Suprapubic skin (tissue), 4 donors: ENCODE measurements around the gene CFAP74. TPM values are rescaled to one million over a fixed set of nuclear protein-coding genes. Genes with fewer than 3 reads are reported as not detected.

Source experiments
- DNase-seq, 2 donors: peaks; one replicate each; pipeline ENCODE4 v3.0.0-alpha.2; 2019; ENCODE audit warnings: low spot score in 2 of 2
- H3K27ac ChIP-seq: fragments of 200-600 bp; sonication (generic); one replicate; pipeline ENCODE4 v1.5.1; 2019
- H3K27me3 ChIP-seq: fragments of 200-600 bp; sonication (generic); one replicate; pipeline ENCODE4 v1.5.1; 2019
- H3K36me3 ChIP-seq: fragments of 200-600 bp; sonication (generic); one replicate; pipeline ENCODE4 v1.5.1; 2019
- H3K4me1 ChIP-seq: fragments of 200-600 bp; sonication (generic); one replicate; pipeline ENCODE4 v1.5.1; 2019
- H3K4me3 ChIP-seq: fragments of 200-600 bp; sonication (generic); one replicate; pipeline ENCODE4 v1.5.1; 2019; ENCODE audit warnings: mild to moderate bottlenecking
- H3K9me3 ChIP-seq: fragments of 200-600 bp; sonication (generic); one replicate; pipeline ENCODE4 v1.5.1; 2019
- EP300 ChIP-seq: sonication (generic); formaldehyde crosslinking; IDR thresholded peaks from one replicate; pipeline ENCODE4 v1.6.1; 2017; ENCODE audit warnings: antibody characterized with exemption
- POLR2A ChIP-seq, 2 donors: fragments of 450-650 bp; IDR thresholded peaks; one replicate each; pipeline ENCODE4 v1.6.1; 2017; ENCODE audit warnings: antibody characterized with exemption in 2 of 2, mild to moderate bottlenecking in 2 of 2, moderate library complexity in 2 of 2
- POLR2AphosphoS5 ChIP-seq, 3 donors: sonication (generic); formaldehyde crosslinking; IDR thresholded peaks; one replicate each; pipeline ENCODE4 v1.6.1; 2017; ENCODE audit warnings: antibody characterized with exemption in 3 of 3
- WGBS: methylation state at CpG from one replicate; pipeline ENCODE4 v1.1.5; 2018; 5-methylcytosine and 5-hydroxymethylcytosine counted together
- total RNA-seq, 4 donors: library from RNA; depleted of rRNA; stranded (reverse); fragments of >200 nt; gene quantifications; one replicate each; pipeline ENCODE4 v1.1.0, GENCODE V29; 2016
- TF ChIP-seq, protein P1 (sequence below), 2 donors: fragments of 200-600 bp in 1 of 2; fragments of 450-650 bp in 1 of 2; sonication (generic) in 1 of 2; IDR thresholded peaks; one replicate each; pipeline ENCODE4 v1.5.1; 2016 to 2019; ENCODE audit warnings: antibody characterized with exemption in 2 of 2, mild to moderate bottlenecking in 1 of 2, moderate library complexity in 1 of 2

CFAP74 gene
- total RNA-seq, 4 donors from 2014 or later = not detected

DNA sequence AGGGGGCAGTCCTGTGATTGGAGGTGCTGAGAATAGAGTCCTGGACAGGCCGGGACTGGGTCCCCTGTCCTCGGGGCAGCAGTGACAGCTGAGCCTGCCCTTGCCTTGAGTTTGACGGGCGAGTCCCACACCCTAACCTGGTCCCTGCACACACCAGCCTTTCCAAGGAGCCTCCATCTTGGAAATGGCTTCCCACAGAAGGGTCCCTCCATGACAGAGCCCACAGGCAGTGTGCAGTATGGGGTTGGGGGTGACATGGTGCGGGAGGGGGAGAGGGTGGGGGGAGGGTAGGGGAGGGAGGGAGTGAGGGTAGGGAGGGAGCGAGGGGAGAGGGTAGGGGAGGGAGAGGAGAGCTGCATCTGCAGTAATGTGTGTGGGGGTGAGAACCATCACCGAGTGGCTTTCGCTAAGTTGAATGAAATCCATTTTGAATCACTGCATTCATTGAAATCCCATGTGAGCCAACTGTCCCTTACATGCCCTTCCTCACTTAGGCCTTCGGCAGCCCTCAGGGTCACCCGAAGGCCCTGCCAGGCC, 74.4 kb downstream of the CFAP74 start:
- TF ChIP-seq EP300 = no peak
- TF ChIP-seq, protein P1, sequence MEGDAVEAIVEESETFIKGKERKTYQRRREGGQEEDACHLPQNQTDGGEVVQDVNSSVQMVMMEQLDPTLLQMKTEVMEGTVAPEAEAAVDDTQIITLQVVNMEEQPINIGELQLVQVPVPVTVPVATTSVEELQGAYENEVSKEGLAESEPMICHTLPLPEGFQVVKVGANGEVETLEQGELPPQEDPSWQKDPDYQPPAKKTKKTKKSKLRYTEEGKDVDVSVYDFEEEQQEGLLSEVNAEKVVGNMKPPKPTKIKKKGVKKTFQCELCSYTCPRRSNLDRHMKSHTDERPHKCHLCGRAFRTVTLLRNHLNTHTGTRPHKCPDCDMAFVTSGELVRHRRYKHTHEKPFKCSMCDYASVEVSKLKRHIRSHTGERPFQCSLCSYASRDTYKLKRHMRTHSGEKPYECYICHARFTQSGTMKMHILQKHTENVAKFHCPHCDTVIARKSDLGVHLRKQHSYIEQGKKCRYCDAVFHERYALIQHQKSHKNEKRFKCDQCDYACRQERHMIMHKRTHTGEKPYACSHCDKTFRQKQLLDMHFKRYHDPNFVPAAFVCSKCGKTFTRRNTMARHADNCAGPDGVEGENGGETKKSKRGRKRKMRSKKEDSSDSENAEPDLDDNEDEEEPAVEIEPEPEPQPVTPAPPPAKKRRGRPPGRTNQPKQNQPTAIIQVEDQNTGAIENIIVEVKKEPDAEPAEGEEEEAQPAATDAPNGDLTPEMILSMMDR (IDR thresholded peaks at IDR 0.05) = no peak
- no peak for TF ChIP-seq POLR2AphosphoS5 (IDR thresholded peaks at IDR 0.05)
- TF ChIP-seq POLR2A (IDR thresholded peaks at IDR 0.05) = no peak
- Histone ChIP-seq H3K4me3 (no peak overlapping the region), H3K27me3 (no peaks in the 10 kb centered on the region), H3K27ac (no peak overlapping the region), H3K4me1 (peaks cover 7% of the 10 kb centered on the region), H3K36me3 (no peaks in the 10 kb centered on the region), H3K9me3 (no peaks in the 10 kb centered on the region)
- 79% methylated on average over 5 of the region's 10 CpGs for WGBS
- no peak for DNase-seq

DNA sequence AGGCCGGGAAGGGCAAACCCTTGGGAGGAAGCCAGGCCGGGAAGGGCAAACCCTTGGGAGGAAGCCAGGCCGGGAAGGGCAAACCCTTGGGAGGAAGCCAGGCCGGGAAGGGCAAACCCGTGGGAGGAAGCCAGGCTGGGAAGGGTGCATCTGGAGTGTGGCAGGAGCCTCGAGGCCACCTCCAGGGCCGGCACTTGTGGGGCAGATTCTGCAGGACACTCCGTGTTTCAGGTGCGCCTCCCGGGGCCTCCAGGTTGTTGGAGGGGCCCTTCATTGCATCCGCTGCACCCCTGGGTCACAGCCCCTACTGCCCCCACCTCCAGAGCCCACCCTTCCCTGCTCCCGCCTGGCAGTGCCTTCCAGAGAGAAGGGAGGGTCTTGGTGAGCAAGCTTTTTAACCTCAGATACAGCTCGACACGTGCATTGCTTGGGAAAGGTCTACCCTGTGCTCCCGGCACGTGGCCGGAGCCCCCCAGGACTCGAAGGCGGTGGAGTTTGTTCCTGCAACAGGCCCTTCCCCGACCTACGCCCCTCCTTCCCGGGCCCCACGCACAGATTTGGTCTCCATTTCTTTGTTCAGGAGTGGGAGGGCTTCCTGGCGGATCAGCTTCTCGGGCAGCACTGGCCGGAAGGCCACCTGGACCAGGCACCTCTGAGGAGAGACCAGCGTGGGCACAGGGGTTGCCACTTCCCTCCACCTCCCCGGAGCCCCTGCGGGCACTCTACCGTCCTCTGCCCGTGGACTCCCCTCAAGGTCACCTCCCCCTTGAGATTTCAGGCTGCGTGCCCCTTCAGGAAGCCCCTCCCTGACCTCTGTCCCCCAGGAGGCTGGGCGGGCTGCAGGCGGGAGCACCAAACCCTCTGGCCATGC, 75.1 kb downstream of the CFAP74 start:
- peak in 1 of 2 donors; percentile 32 for DNase-seq

DNA sequence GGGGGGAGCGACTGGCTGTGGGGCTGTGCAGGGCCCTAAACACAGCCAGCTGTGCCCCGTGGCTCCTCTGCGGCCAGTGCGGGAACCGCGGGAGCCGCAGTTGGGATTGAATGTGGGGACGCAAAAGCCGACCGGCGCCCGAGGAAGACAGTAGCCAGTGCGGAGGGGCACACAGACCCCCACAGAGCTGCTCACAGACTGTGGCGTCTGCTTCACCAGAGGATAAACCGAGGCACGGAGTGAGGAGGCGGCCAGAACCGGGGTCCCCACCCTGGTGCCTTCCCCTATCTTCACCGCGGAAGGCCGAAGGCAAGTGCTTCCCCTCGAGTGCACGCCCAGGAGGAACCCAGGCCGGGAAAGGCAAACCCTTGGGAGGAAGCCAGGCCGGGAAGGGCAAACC, 75.8 kb downstream of the CFAP74 start:
- no peak overlapping the region for H3K4me3 ChIP-seq
- no peaks in the 10 kb centered on the region for H3K27me3 ChIP-seq
- H3K9me3 ChIP-seq = no peaks in the 10 kb centered on the region
- 75% methylated on average over 24 of the region's 25 CpGs for WGBS
- no peak overlapping the region for H3K27ac ChIP-seq
- no peak for DNase-seq
- TF ChIP-seq POLR2AphosphoS5 (IDR thresholded peaks at IDR 0.05) (no peak), POLR2A (IDR thresholded peaks at IDR 0.05) (no peak), EP300 (no peak)
- TF ChIP-seq, protein P1 (IDR thresholded peaks at IDR 0.05) = no peak
- no peaks in the 10 kb centered on the region for H3K36me3 ChIP-seq
- peaks cover 11% of the 10 kb centered on the region for H3K4me1 ChIP-seq

More for the DNA sequence above, 75.1 kb downstream of the CFAP74 start:
- no peaks in the 10 kb centered on the region for H3K27me3 ChIP-seq
- H3K4me1 ChIP-seq = peaks cover 11% of the 10 kb centered on the region
- no peak overlapping the region for H3K27ac ChIP-seq
- H3K4me3 ChIP-seq = no peak overlapping the region
- 57% methylated on average over 19 of the region's 34 CpGs for WGBS
- no peaks in the 10 kb centered on the region for H3K9me3 ChIP-seq
- TF ChIP-seq EP300 = no peak
- no peak for TF ChIP-seq POLR2AphosphoS5 (IDR thresholded peaks at IDR 0.05)
- TF ChIP-seq POLR2A (IDR thresholded peaks at IDR 0.05) = no peak
- TF ChIP-seq, protein P1 (IDR thresholded peaks at IDR 0.05) = no peak
- no peaks in the 10 kb centered on the region for H3K36me3 ChIP-seq

DNA sequence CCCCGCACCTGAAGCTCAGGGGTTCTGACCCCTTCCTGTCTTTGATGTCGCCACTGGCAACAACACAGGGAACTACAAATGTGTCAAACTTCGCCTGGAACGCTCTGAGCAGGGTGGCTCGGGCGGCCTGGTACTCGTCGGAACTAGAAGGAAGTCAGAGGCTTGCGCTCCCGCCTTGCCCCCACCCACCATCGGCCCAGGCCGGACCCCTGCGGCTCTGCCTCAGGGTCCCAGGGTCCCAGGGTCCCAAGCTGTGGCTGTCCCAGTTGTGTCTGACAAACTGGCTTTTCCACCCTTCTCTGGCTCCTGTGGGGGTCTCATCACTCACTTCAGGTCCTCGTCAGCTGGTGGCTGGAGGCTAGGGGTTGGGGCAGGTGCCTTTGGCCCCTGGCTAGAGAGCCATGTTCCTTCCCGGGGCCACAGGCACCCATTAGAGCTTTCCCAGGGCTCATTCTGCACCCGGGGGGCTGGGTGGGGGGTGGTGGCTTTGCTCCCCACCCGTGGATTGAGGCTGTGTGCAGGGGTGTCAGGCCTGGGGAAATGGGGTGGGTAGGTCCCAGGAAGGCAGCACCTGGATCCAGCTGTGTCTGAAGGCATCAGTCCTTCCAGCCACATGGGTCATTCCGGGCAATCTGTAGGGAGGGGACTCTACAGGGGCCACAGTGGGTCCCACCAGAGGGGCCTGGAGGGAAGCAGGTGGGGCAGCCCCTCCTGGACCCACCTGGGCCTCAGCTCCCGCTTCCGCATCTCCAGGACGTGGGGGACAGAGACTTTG, 76.5 kb downstream of the CFAP74 start:
- DNase-seq = peak in 1 of 2 donors; percentile 57
- no peaks in the 10 kb centered on the region for H3K36me3 ChIP-seq
- H3K9me3 ChIP-seq = no peaks in the 10 kb centered on the region
- no peaks in the 10 kb centered on the region for H3K27me3 ChIP-seq
- no peak overlapping the region for H3K4me3 ChIP-seq
- 67% methylated on average over 16 of the region's 21 CpGs for WGBS
- H3K4me1 ChIP-seq = peaks cover 11% of the 10 kb centered on the region
- no peak overlapping the region for H3K27ac ChIP-seq
- TF ChIP-seq POLR2A (IDR thresholded peaks at IDR 0.05) = no peak
- no peak for TF ChIP-seq POLR2AphosphoS5 (IDR thresholded peaks at IDR 0.05)
- TF ChIP-seq EP300 = no peak
- TF ChIP-seq, protein P1 (IDR thresholded peaks at IDR 0.05) = no peak
